Peyer's patch (tissue), 4 donors: ENCODE measurements around the gene RNASE3. TPM values are rescaled to one million over a fixed set of nuclear protein-coding genes. Genes with fewer than 3 reads are reported as not detected.

Experiments used
- DNase-seq, 3 donors: peaks; one replicate each; pipeline ENCODE4 v3.0.0-alpha.2; 2017 to 2019
- H3K27ac ChIP-seq, 4 donors: fragments of 200-600 bp; sonication (generic); one replicate each; pipeline ENCODE4 v1.5.1; 2016 to 2019
- H3K27me3 ChIP-seq, 2 donors: fragments of 200-600 bp; sonication (generic); one replicate each; pipeline ENCODE4 v1.5.1; 2019
- H3K36me3 ChIP-seq, 3 donors: fragments of 200-600 bp; sonication (generic); one replicate each; pipeline ENCODE4 v1.5.1; 2016 to 2019
- H3K4me1 ChIP-seq, 4 donors: fragments of 200-600 bp; sonication (generic); one replicate each; pipeline ENCODE4 v1.5.1; 2016 to 2019
- H3K4me3 ChIP-seq, 4 donors: fragments of 200-600 bp; sonication (generic); 1 replicate in 3 of 4; 2 replicates in 1 of 4; pipeline ENCODE4 v1.5.1; 2016 to 2019; ENCODE audit warnings: mild to moderate bottlenecking in 1 of 4
- H3K9me3 ChIP-seq, 4 donors: fragments of 200-600 bp; sonication (generic); one replicate each; pipeline ENCODE4 v1.5.1; 2016 to 2019; ENCODE audit warnings: mild to moderate bottlenecking in 1 of 4
- CTCF ChIP-seq, 6 experiments: fragments of 450-650 bp in 4 of 6; fragments of 200-600 bp in 2 of 6; sonication (generic) in 1 of 6; IDR thresholded peaks; one replicate each; pipeline ENCODE4 v1.5.1; 2017 to 2019; ENCODE audit warnings: antibody characterized with exemption in 6 of 6, mild to moderate bottlenecking in 3 of 6, moderate library complexity in 1 of 6
- POLR2A ChIP-seq, 2 donors: fragments of 450-650 bp; IDR thresholded peaks; one replicate each; pipeline ENCODE4 v1.5.1; 2017; ENCODE audit warnings: antibody characterized with exemption in 2 of 2, mild to moderate bottlenecking in 2 of 2, moderate library complexity in 2 of 2
- total RNA-seq, 4 donors: library from RNA; depleted of rRNA; stranded (reverse); fragments of >200 nt; gene quantifications; one replicate each; pipeline ENCODE4 v1.1.0, GENCODE V29; 2016

The RNASE3 gene
- total RNA-seq, 4 donors from 2014 or later, result not detected

GRCh38 chr14:20935303-20935984 lies 44.3 kb downstream of the RNASE3 start:
- Histone ChIP-seq H3K4me3 (no peak overlapping the region), H3K27me3 (no peaks in the 10 kb centered on the region), H3K36me3 (no peaks in the 10 kb centered on the region), H3K9me3 (no peaks in the 10 kb centered on the region), H3K27ac (no peak overlapping the region), H3K4me1 (no peaks in the 10 kb centered on the region)
- DNase-seq, result no peak
- TF ChIP-seq POLR2A (IDR thresholded peaks at IDR 0.05) (no peak), CTCF (IDR thresholded peaks at IDR 0.05) (no peak)

Other genes with a start within 250 kb of the RNASE3 start
- not detected for gene OR6S1, start 249.7 kb upstream of the RNASE3 start, total RNA-seq
- gene RNASE4, start 206.8 kb upstream of the RNASE3 start, total RNA-seq, result 10 to 100 TPM in 3 of 4 donors, 1 to 10 TPM in 1; 5.8 to 51.7 (median 33.6) TPM
- gene ANG, start 202.6 kb upstream of the RNASE3 start, total RNA-seq, result 10 to 100 TPM; 19.6 to 22.3 (median 20.0) TPM
- gene EDDM3A, start 145.5 kb upstream of the RNASE3 start, total RNA-seq, result not detected
- gene EDDM3B, start 123.0 kb upstream of the RNASE3 start, total RNA-seq, result not detected
- gene RNASE6, start 110.1 kb upstream of the RNASE3 start, total RNA-seq, result 10 to 100 TPM in 1 of 4 donors, 1 to 10 TPM in 3; 3.7 to 21.5 (median 6.5) TPM
- gene RNASE1, start 88.5 kb upstream of the RNASE3 start, total RNA-seq, result 100 to 1,000 TPM in 2 of 4 donors, 10 to 100 TPM in 2; 35.5 to 131 (median 90.6) TPM
- gene RNASE2, start 64.1 kb downstream of the RNASE3 start, total RNA-seq, result not detected
- 100 to 1,000 TPM; 118 to 166 (median 124) TPM for gene METTL17, start 98.6 kb downstream of the RNASE3 start, total RNA-seq
- gene SLC39A2, start 107.9 kb downstream of the RNASE3 start, total RNA-seq, result 1 to 10 TPM in 2 of 4 donors, not detected in 2; 1.0 to 1.1 TPM
- gene NDRG2, start 133.7 kb downstream of the RNASE3 start, total RNA-seq, result 100 to 1,000 TPM in 3 of 4 donors, 10 to 100 TPM in 1; 85.6 to 137 (median 127) TPM
- not detected for gene TPPP2, start 138.8 kb downstream of the RNASE3 start, total RNA-seq
- gene RNASE13, start 143.4 kb downstream of the RNASE3 start, total RNA-seq, result not detected
- not detected for gene RNASE7, start 151.0 kb downstream of the RNASE3 start, total RNA-seq
- not detected for gene RNASE8, start 166.4 kb downstream of the RNASE3 start, total RNA-seq
- gene ARHGEF40, start 178.9 kb downstream of the RNASE3 start, total RNA-seq, result 10 to 100 TPM; 19.8 to 57.8 (median 34.6) TPM
- 10 to 100 TPM; 41.3 to 68.8 (median 63.2) TPM for gene ZNF219, start 207.3 kb downstream of the RNASE3 start, total RNA-seq
- gene TMEM253, start 209.7 kb downstream of the RNASE3 start, total RNA-seq, result 100 to 1,000 TPM in 3 of 4 donors, 1 to 10 TPM in 1; 9.1 to 140 (median 124) TPM